ENCODE measurements around the gene EPHA10. TPM values are rescaled to one million over a fixed set of nuclear protein-coding genes. Genes with fewer than 3 reads are reported as not detected.

EPHA10 gene
- total RNA-seq, 4 donors from 2014 or later = 54.5 to 94.3 (median 77.6) TPM

DNA sequence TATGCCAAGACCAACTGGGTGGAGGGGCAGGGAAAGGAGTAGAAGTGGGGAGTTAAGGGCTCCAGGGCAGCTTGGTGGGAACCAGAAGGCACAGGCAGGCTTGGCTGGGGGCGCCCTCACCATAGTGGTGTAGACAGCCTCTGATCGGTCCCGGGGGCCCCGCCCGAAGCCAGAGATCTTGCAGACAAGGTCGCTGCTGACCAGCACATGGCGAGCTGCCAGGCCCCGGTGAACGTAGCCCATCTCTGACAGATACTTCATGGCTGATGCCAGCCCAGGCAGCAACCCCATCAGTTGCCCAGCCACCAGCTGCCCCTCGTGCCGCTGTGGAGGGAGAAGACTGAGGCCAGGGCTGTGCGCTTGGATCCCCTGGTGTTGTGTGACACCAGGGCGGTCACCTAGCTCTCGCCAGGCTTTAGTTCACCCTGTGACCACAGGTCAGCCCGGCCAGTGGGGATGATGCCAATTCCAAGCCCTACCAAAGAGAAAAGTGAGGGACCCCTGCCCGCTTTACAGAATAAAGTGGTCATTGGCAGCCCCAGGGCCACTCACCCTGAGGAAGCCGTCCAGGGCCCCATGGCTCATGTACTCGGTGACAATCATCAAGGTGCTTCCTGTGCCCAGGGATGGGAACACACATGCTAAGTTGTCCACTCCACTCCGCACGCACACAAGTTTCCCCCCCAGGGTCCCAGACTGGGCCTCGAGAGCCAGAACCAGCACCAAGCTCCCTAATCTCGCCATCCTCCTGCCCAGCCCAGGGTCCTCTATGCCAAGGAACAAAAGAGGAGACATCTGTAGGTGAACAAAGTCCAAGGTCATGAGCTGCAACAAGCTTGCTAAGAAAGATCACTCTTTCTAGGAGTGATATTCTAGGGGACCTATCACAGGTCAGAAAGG lies 44.4 kb downstream of the EPHA10 start:
- WGBS, 2 donors (ENCODE audit: low coverage in 1 of 2) = 87% methylated on average over 22 of the region's 22 CpGs; no CpG with 5 or more reads in 1 of the 2 donors
- Histone ChIP-seq H3K27me3 (no peaks in the 10 kb centered on the region), H3K27ac (no peak overlapping the region), H3K9me3 (no peaks in the 10 kb centered on the region), H3K4me3 (no peak overlapping the region), H3K36me3 (no peaks in the 10 kb centered on the region), H3K4me1 (no peaks in the 10 kb centered on the region)
- TF ChIP-seq POLR2A (IDR thresholded peaks at IDR 0.05) = no peak
- TF ChIP-seq, protein P1, sequence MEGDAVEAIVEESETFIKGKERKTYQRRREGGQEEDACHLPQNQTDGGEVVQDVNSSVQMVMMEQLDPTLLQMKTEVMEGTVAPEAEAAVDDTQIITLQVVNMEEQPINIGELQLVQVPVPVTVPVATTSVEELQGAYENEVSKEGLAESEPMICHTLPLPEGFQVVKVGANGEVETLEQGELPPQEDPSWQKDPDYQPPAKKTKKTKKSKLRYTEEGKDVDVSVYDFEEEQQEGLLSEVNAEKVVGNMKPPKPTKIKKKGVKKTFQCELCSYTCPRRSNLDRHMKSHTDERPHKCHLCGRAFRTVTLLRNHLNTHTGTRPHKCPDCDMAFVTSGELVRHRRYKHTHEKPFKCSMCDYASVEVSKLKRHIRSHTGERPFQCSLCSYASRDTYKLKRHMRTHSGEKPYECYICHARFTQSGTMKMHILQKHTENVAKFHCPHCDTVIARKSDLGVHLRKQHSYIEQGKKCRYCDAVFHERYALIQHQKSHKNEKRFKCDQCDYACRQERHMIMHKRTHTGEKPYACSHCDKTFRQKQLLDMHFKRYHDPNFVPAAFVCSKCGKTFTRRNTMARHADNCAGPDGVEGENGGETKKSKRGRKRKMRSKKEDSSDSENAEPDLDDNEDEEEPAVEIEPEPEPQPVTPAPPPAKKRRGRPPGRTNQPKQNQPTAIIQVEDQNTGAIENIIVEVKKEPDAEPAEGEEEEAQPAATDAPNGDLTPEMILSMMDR (IDR thresholded peaks at IDR 0.05) = no peak
- no peak for TF ChIP-seq POLR2AphosphoS5 (IDR thresholded peaks at IDR 0.05)
- no peak for TF ChIP-seq EP300 (IDR thresholded peaks at IDR 0.05; ENCODE audit: low read depth)
- intact Hi-C loops (cut with DNase I; ENCODE audit: low total_unique reads) = no loop called here
- in situ Hi-C loops (cut with MboI; ENCODE audit: low pct_ligation_motif_present in 1 of 4, low pct_unique_long_range_greater_than_20kb in 1 of 4, low sequenced_read_pairs in 3 of 4) = no loop called here
- DNase-seq = no peak

DNA sequence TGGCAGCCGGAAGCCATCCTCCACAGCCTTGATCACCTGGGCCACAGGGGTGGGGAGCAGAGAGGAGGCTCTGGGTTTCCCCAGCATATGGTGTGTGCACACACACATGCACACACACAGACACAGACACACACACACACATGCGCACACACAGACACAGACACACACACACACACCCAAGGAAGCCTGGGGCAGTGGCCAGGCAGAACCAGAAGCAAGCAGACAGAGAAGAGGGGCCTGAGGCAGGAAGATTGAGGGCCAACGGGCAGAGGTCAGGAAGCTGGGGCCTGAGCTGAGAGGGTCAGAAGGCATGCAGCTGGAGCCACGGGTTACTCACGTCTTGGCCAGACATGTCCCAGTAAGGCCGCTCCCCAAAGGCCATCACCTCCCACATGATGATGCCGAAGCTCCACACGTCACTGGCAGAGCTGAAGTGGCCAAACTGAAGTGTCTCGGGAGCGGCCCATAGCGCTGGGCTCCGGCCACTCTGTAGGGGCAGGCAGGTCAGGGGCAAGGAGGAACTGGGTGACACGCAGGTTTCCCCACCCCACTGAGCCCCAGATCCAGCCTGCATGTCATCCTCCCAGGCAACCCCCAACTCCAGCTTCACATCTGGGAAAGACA lies 45.2 kb downstream of the EPHA10 start:
- Histone ChIP-seq H3K4me3 (no peak overlapping the region), H3K36me3 (no peaks in the 10 kb centered on the region), H3K27me3 (no peaks in the 10 kb centered on the region), H3K4me1 (no peaks in the 10 kb centered on the region), H3K9me3 (no peaks in the 10 kb centered on the region), H3K27ac (no peak overlapping the region)
- 85% methylated on average over 13 of the region's 13 CpGs; no CpG with 5 or more reads in 1 of the 2 donors for WGBS, 2 donors (ENCODE audit: low coverage in 1 of 2)
- in situ Hi-C loops (cut with MboI; ENCODE audit: low pct_ligation_motif_present in 1 of 4, low pct_unique_long_range_greater_than_20kb in 1 of 4, low sequenced_read_pairs in 3 of 4) = no loop called here
- TF ChIP-seq POLR2AphosphoS5 (IDR thresholded peaks at IDR 0.05) = no peak
- TF ChIP-seq, protein P1 (IDR thresholded peaks at IDR 0.05) = no peak
- TF ChIP-seq EP300 (IDR thresholded peaks at IDR 0.05; ENCODE audit: low read depth) = no peak
- no peak for TF ChIP-seq POLR2A (IDR thresholded peaks at IDR 0.05)
- no peak for DNase-seq
- intact Hi-C loops (cut with DNase I; ENCODE audit: low total_unique reads) = no loop called here

DNA sequence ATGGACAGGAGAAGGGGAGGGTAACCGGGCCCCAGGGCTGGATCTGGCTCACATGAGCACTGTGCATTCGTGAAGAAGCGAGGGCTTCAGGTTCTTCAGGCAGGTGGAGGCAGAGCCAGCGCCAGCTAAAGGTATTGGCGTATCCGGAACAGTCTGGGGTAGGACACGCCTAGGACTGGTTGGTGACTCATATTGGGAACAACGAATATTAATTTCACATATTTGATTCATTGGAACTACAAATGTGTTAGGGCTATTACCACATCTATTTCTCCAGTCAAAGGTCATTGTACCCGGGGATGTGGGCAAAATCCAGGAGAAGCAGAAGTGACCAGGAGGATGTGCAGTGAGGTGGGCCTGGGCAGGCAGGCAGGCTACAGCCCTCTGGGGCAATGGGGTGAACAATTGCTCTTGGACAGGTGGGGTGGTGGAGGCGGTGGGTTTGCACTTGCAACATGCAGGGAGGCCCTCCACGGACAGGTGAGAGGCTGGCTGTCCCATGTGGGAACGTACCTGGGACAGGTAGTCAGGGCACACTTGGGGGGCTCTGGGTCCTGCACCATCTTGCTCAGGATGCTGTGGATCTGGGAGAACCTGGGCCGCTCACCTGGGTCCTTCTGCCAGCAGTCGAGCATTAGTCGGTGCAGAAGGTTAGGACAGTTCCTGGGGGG lies 45.9 kb downstream of the EPHA10 start:
- no peaks in the 10 kb centered on the region for H3K4me1 ChIP-seq
- no peak overlapping the region for H3K4me3 ChIP-seq
- no peaks in the 10 kb centered on the region for H3K27me3 ChIP-seq
- WGBS, 2 donors (ENCODE audit: low coverage in 1 of 2) = 87 to 97% methylated on average over 7 to 15 of the region's 15 CpGs
- no peak overlapping the region for H3K27ac ChIP-seq
- no peaks in the 10 kb centered on the region for H3K36me3 ChIP-seq
- H3K9me3 ChIP-seq = no peaks in the 10 kb centered on the region
- TF ChIP-seq, protein P1 (IDR thresholded peaks at IDR 0.05) = no peak
- no peak for TF ChIP-seq POLR2AphosphoS5 (IDR thresholded peaks at IDR 0.05)
- DNase-seq = no peak
- in situ Hi-C loops (cut with MboI; ENCODE audit: low pct_ligation_motif_present in 1 of 4, low pct_unique_long_range_greater_than_20kb in 1 of 4, low sequenced_read_pairs in 3 of 4) (no loop called here), intact Hi-C loops (cut with DNase I; ENCODE audit: low total_unique reads) (no loop called here)
